WERI-Rb-1 (cell line): Measurements from ENCODE around the gene TMEM88.
A peak's percentile ranks its signal among the peaks of the same experiment; 100 is the strongest.

Experiments
- DNase-seq: peaks from one replicate; pipeline ENCODE4 v3.0.0-alpha.2; 2020
- H3K27ac ChIP-seq: fragments of 250-450 bp; sonication (Bioruptor Pico); 2 replicates; pipeline ENCODE4 v1.5.1; 2020; ENCODE audit warnings: mild to moderate bottlenecking, moderate library complexity
- H3K27me3 ChIP-seq: fragments of 250-450 bp; sonication (Bioruptor Pico); 2 replicates; pipeline ENCODE4 v1.5.1; 2021; ENCODE audit warnings: mild to moderate bottlenecking, low read depth, moderate library complexity; ENCODE audit not compliant: insufficient read depth, severe bottlenecking
- H3K36me3 ChIP-seq: fragments of 250-450 bp; sonication (Bioruptor Pico); 2 replicates; pipeline ENCODE4 v1.5.1; 2020; ENCODE audit warnings: mild to moderate bottlenecking, moderate library complexity
- H3K4me3 ChIP-seq: 2 replicates; pipeline ENCODE4 v1.5.1; 2011; ENCODE audit warnings: low read depth, mild to moderate bottlenecking, control low read depth, low read length
- H3K9me3 ChIP-seq: fragments of 250-450 bp; sonication (Bioruptor Pico); 2 replicates; pipeline ENCODE4 v1.5.1; 2021; ENCODE audit warnings: mild to moderate bottlenecking, moderate library complexity; ENCODE audit not compliant: severe bottlenecking
- CTCF ChIP-seq: IDR thresholded peaks from 2 replicates; pipeline ENCODE4 v1.5.1; 2011; ENCODE audit warnings: low read depth, mild to moderate bottlenecking, control low read depth, inconsistent platforms, low read length

TMEM88 gene

DNA sequence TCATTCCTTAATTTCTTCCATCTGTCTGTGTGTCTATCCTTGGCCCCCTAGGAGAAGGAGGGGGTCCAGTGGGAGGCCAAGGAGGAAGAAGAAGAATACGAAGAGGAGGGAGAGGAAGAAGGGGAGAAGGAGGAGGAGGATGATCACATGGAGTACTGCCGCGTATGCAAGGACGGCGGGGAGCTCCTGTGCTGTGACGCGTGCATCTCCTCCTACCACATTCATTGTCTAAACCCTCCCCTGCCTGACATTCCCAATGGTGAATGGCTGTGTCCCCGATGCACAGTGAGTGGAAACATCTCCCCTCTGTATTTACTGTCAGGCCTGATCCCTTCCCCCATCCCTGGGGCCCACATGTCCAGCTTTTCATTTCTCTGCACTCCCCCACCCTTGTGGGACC is 40.0 kb downstream of the TMEM88 start:
- no peak for TF ChIP-seq CTCF
- peaks cover 80% of the 10 kb centered on the region for H3K36me3 ChIP-seq
- no peak for DNase-seq

DNA sequence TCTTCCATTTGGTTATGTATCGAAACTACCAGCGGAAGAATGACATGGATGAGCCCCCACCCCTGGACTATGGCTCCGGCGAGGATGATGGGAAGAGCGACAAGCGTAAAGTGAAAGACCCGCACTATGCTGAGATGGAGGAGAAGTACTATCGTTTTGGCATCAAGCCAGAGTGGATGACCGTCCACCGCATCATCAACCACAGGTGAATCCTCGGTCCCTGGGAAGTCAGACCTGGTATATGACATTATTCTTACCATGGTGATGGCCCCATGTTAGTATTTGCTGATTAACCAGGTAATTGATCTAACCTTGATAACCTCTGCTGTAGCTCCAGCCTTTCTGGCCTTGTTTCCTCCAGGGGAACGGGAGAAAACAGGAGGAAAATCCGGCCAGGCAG is 42.2 kb downstream of the TMEM88 start:
- no peak for TF ChIP-seq CTCF
- H3K27me3 ChIP-seq = no peaks in the 10 kb centered on the region
- no peaks in the 10 kb centered on the region for H3K9me3 ChIP-seq
- H3K27ac ChIP-seq = peak overlapping the region; percentile 16; the same call in 1 of the 2 replicates
- peaks cover 83% of the 10 kb centered on the region for H3K36me3 ChIP-seq
- H3K4me3 ChIP-seq = no peak overlapping the region
- no peak for DNase-seq

More for the DNA sequence above, 40.0 kb downstream of the TMEM88 start:
- Histone ChIP-seq H3K9me3 (no peaks in the 10 kb centered on the region), H3K27me3 (no peaks in the 10 kb centered on the region), H3K27ac (no peak overlapping the region), H3K4me3 (no peak overlapping the region)

DNA sequence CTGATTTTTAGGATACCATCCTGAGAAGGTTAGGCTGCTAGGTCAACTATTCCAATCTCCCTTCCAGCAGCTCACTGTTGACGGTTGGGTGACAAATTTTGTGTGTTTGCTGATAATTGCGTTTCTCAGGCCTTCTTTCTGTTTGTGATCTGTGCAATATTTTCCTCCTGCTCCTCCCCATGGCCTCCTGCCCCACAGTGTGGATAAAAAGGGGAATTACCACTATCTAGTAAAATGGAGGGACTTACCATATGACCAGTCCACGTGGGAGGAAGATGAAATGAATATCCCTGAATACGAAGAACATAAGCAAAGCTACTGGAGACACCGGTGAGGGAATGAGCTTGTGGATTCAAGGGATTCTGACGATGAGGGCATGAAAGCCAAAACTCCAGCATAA is 42.9 kb downstream of the TMEM88 start:
- DNase-seq = no peak
- Histone ChIP-seq H3K27ac (no peak overlapping the region; the same call in 1 of the 2 replicates), H3K9me3 (no peaks in the 10 kb centered on the region), H3K36me3 (peaks cover 86% of the 10 kb centered on the region), H3K4me3 (no peak overlapping the region), H3K27me3 (no peaks in the 10 kb centered on the region)
- no peak for TF ChIP-seq CTCF

DNA sequence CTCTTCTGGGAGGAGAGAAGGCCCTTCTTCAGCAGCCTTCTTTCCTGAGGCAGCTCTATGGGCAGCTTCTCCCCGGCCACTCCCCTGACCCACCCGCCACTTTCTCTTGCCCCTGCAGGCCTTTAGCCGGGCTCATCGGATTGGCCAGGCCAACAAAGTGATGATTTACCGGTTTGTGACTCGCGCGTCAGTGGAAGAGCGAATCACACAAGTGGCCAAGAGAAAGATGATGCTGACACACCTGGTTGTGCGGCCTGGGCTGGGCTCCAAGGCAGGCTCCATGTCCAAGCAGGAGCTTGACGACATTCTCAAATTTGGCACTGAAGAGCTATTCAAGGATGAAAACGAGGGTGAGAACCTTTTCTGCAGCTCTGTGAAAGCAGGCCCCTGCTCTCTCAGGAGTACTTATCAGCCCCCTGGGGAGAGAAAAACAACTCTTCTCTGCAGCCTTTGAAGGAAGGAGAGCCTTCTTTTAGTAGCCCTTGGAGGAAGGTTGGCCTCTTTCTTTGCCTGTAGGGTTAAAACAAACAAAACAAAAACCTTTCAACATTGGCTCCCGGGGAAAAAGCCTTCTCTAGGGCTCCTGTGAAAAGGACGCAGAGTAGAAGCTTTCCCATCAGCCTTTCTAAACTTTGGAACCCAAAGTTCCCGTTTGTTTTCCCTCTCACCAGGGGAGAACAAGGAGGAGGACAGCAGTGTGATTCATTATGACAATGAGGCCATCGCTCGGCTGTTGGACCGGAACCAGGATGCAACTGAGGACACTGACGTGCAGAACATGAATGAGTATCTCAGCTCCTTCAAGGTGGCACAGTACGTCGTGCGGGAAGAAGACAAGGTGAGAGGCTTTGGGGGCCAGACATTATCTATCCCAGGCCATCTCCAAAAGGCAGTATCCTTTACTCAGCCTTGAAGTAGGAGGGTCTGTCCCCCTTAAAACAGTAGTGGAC is 48.6 kb downstream of the TMEM88 start:
- Histone ChIP-seq H3K9me3 (no peaks in the 10 kb centered on the region), H3K27me3 (no peaks in the 10 kb centered on the region), H3K36me3 (peaks cover 87% of the 10 kb centered on the region), H3K27ac (no peak overlapping the region), H3K4me3 (no peak overlapping the region)
- no peak for DNase-seq
- no peak for TF ChIP-seq CTCF
